Testis (tissue), 3 donors: ENCODE results near the gene DPRX. TPM values are rescaled to one million over a fixed set of nuclear protein-coding genes. Genes with fewer than 3 reads are reported as not detected.

ENCODE experiments used
- DNase-seq: peaks from one replicate; pipeline ENCODE4 v3.0.0-alpha.2; 2019
- H3K27ac ChIP-seq, 2 donors: fragments of 200-600 bp; sonication (generic); one replicate each; pipeline ENCODE4 v1.5.1; 2019
- H3K27me3 ChIP-seq: fragments of 200-600 bp; sonication (generic); one replicate; pipeline ENCODE4 v1.5.1; 2019
- H3K36me3 ChIP-seq: fragments of 200-600 bp; sonication (generic); one replicate; pipeline ENCODE4 v1.5.1; 2017; ENCODE audit warnings: low read depth; ENCODE audit errors: missing control alignments
- H3K4me1 ChIP-seq: fragments of 200-600 bp; sonication (generic); one replicate; pipeline ENCODE4 v1.5.1; 2019
- H3K4me3 ChIP-seq, 2 donors: fragments of 200-600 bp; sonication (generic); one replicate each; pipeline ENCODE4 v1.5.1; 2017 to 2019
- H3K9me3 ChIP-seq: fragments of 200-600 bp; sonication (generic); one replicate; pipeline ENCODE4 v1.5.1; 2017
- CTCF ChIP-seq, 3 experiments: fragments of 450-650 bp in 2 of 3; fragments of 200-600 bp in 1 of 3; sonication (generic) in 1 of 3; IDR thresholded peaks; one replicate each; pipeline ENCODE4 v1.5.1; 2016 to 2019; ENCODE audit warnings: antibody characterized with exemption in 3 of 3, mild to moderate bottlenecking in 2 of 3, moderate library complexity in 1 of 3
- POLR2A ChIP-seq: fragments of 450-650 bp; IDR thresholded peaks from one replicate; pipeline ENCODE4 v1.6.1; 2017; ENCODE audit warnings: antibody characterized with exemption, mild to moderate bottlenecking, moderate library complexity
- WGBS, 2 donors: methylation state at CpG; one replicate each; pipeline ENCODE4 v1.1.5; 2018; 5-methylcytosine and 5-hydroxymethylcytosine counted together
- intact Hi-C: fragments of 100-400 bp; cut with DNase I; formaldehyde crosslinking; loops from one replicate; pipeline ENCODE4 v1.15.1; 2023; ENCODE audit warnings: low total_unique reads
- polyA plus RNA-seq: library from polyadenylated mRNA; stranded (reverse); fragments of 350-450 nt; fragmentation: Illumina TruSeq; extraction: RNeasy Lipid Tissue Mini Kit (QIAGEN cat#74804); gene quantifications from one replicate; pipeline ENCODE4 v1.2.3, GENCODE V29; 2014; ENCODE audit warnings: low read depth, low replicate concordance; ENCODE audit not compliant: insufficient read depth
- total RNA-seq, 2 donors: library from RNA; depleted of rRNA; stranded (reverse); fragments of >200 nt; gene quantifications; one replicate each; pipeline ENCODE4 v1.2.3, GENCODE V29; 2016

The DPRX gene
- total and polyA plus RNA-seq, 3 donors from 2014 or later, result not detected

GRCh38 chr19:53596056-53596455, 35.7 kb upstream of the DPRX start:
- no peak overlapping the region for H3K27ac ChIP-seq
- DNase-seq, result no peak
- no peaks in the 10 kb centered on the region for H3K4me1 ChIP-seq
- 69 to 73% methylated on average over 9 of the region's 9 CpGs for WGBS, 2 donors
- no peaks in the 10 kb centered on the region for H3K9me3 ChIP-seq
- no peaks in the 10 kb centered on the region for H3K27me3 ChIP-seq
- no peak overlapping the region for H3K4me3 ChIP-seq
- intact Hi-C loops, result no loop called here
- TF ChIP-seq CTCF (IDR thresholded peaks at IDR 0.05) (no peak), POLR2A (no peak)
- H3K36me3 ChIP-seq, result no peaks in the 10 kb centered on the region

- no peaks in the 10 kb centered on the region for H3K4me1 ChIP-seq
- WGBS, 2 donors, result 95% methylated on average over 12 of the region's 12 CpGs
- H3K36me3 ChIP-seq, result no peaks in the 10 kb centered on the region
- no peak for TF ChIP-seq POLR2A
- no peak for TF ChIP-seq CTCF (IDR thresholded peaks at IDR 0.05)
- no peak for DNase-seq
- H3K9me3 ChIP-seq, result no peaks in the 10 kb centered on the region
- intact Hi-C loops, result no loop called here
- no peak overlapping the region for H3K4me3 ChIP-seq
- H3K27ac ChIP-seq, result no peak overlapping the region
- H3K27me3 ChIP-seq, result no peaks in the 10 kb centered on the region
Measured at GRCh38 chr19:53597023-53597422, 34.8 kb upstream of the DPRX start.

- no peaks in the 10 kb centered on the region for H3K9me3 ChIP-seq
- no peak for DNase-seq
- WGBS, 2 donors, result 79 to 86% methylated on average over 10 of the region's 10 CpGs
- no peaks in the 10 kb centered on the region for H3K27me3 ChIP-seq
- TF ChIP-seq CTCF (IDR thresholded peaks at IDR 0.05) (no peak), POLR2A (no peak)
- no peak overlapping the region for H3K4me3 ChIP-seq
- H3K36me3 ChIP-seq, result no peaks in the 10 kb centered on the region
- H3K4me1 ChIP-seq, result no peaks in the 10 kb centered on the region
- no peak overlapping the region for H3K27ac ChIP-seq
- intact Hi-C loops, result no loop called here
Measured at GRCh38 chr19:53598361-53598760, 33.4 kb upstream of the DPRX start.

GRCh38 chr19:53600217-53600616, 31.6 kb upstream of the DPRX start:
- intact Hi-C loops, result no loop called here
- WGBS, 2 donors, result 80 to 84% methylated on average over 4 of the region's 4 CpGs
- no peaks in the 10 kb centered on the region for H3K4me1 ChIP-seq
- no peak for DNase-seq
- no peaks in the 10 kb centered on the region for H3K9me3 ChIP-seq
- H3K27me3 ChIP-seq, result no peaks in the 10 kb centered on the region
- H3K36me3 ChIP-seq, result no peaks in the 10 kb centered on the region
- no peak for TF ChIP-seq CTCF (IDR thresholded peaks at IDR 0.05)
- no peak for TF ChIP-seq POLR2A
- no peak overlapping the region for H3K4me3 ChIP-seq
- no peak overlapping the region for H3K27ac ChIP-seq

GRCh38 chr19:53606031-53606430, 25.8 kb upstream of the DPRX start:
- Histone ChIP-seq H3K27me3 (no peaks in the 10 kb centered on the region), H3K36me3 (no peaks in the 10 kb centered on the region), H3K4me3 (no peak overlapping the region), H3K4me1 (no peaks in the 10 kb centered on the region), H3K9me3 (no peaks in the 10 kb centered on the region), H3K27ac (no peak overlapping the region)
- intact Hi-C loops, result no loop called here
- no peak for DNase-seq
- 85% methylated on average over 15 of the region's 15 CpGs for WGBS, 2 donors
- no peak for TF ChIP-seq CTCF (IDR thresholded peaks at IDR 0.05)
- no peak for TF ChIP-seq POLR2A
